MCF 10A (cell line): ENCODE measurements around the gene ZBTB45. TPM values are rescaled to one million over a fixed set of nuclear protein-coding genes. Genes with fewer than 3 reads are reported as not detected.
"Not testable (repeated sequence)": the region's sequence is repeated elsewhere in the genome, so short reads cannot be mapped to it uniquely, and the experiment has no call there.

Experiments
- BruUV-seq: library from RNA; stranded (reverse); fragments of 400-500 nt; replicated peaks from 2 replicates; lab custom pipeline; 2021; lab: Mats Ljungman, UMichigan
- CTCF ChIA-PET: fragments of 300-600 bp; sonication (Branson Sonifier 250); formaldehyde crosslinking; extraction: SDS; loops from one replicate; lab custom pipeline; 2021; ENCODE audit warnings: antibody characterized with exemption, inconsistent platforms; lab: Yijun Ruan, JAX
- POLR2A ChIA-PET: fragments of 300-600, 350-650 bp; sonication (Branson Sonifier 250); formaldehyde crosslinking; extraction: SDS; loops from one replicate; lab custom pipeline; 2020; ENCODE audit warnings: antibody characterized with exemption, inconsistent platforms; lab: Yijun Ruan, JAX
- DNase-seq: peaks from one replicate; pipeline ENCODE4 v3.0.0-alpha.2; 2018; ENCODE audit not compliant: unreplicated experiment
- H3K27ac Mint-ChIP-seq: one replicate; pipeline ENCODE4 v1.8.0; 2022; ENCODE audit warnings: mild to moderate bottlenecking, low read depth, mixed read lengths; ENCODE audit not compliant: unreplicated experiment
- H3K27me3 Mint-ChIP-seq: one replicate; pipeline ENCODE4 v1.8.0; 2022; ENCODE audit warnings: mixed read lengths; ENCODE audit not compliant: insufficient read depth, unreplicated experiment
- H3K36me3 Mint-ChIP-seq: one replicate; pipeline ENCODE4 v1.8.0; 2022; ENCODE audit warnings: mild to moderate bottlenecking, moderate library complexity, mixed read lengths; ENCODE audit not compliant: insufficient read depth, unreplicated experiment
- H3K4me1 Mint-ChIP-seq: one replicate; pipeline ENCODE4 v1.8.0; 2022; ENCODE audit warnings: mixed read lengths; ENCODE audit not compliant: insufficient read depth, unreplicated experiment
- H3K4me3 Mint-ChIP-seq: one replicate; pipeline ENCODE4 v1.8.0; 2022; ENCODE audit warnings: mild to moderate bottlenecking, moderate library complexity, mixed read lengths; ENCODE audit not compliant: unreplicated experiment
- H3K9me3 Mint-ChIP-seq: one replicate; pipeline ENCODE4 v1.8.0; 2022; ENCODE audit warnings: mixed read lengths; ENCODE audit not compliant: unreplicated experiment
- CTCF ChIP-seq: fragments of 200-600 bp; IDR thresholded peaks from one replicate; pipeline ENCODE4 v1.8.0; 2022; ENCODE audit warnings: antibody characterized with exemption, mild to moderate bottlenecking; ENCODE audit not compliant: unreplicated experiment
- intact Hi-C: fragments of 100-400 bp; cut with micrococcal nuclease; formaldehyde crosslinking; loops from 2 replicates; pipeline ENCODE4 v1.14.1; 2022
- total RNA-seq: library from RNA; stranded (reverse); gene quantifications from 2 replicates; pipeline ENCODE4 v1.2.3, GENCODE V29; 2022

Gene ZBTB45
- total RNA-seq, 1 experiment from 2014 or later = 12.8 TPM

- H3K4me1 Mint-ChIP-seq = peaks cover 17% of the 10 kb centered on the region
- peak overlapping the region; percentile 83 for H3K4me3 Mint-ChIP-seq
- no peak for TF ChIP-seq CTCF
- BruUV-seq = no TSS peak
- ChIA-PET POLR2A (no interaction called here), CTCF (no interaction called here)
- no peak for DNase-seq
- H3K9me3 Mint-ChIP-seq = peaks cover 16% of the 10 kb centered on the region
- H3K27me3 Mint-ChIP-seq = no peaks in the 10 kb centered on the region
- H3K27ac Mint-ChIP-seq = peak overlapping the region; percentile 57
- H3K36me3 Mint-ChIP-seq = peaks cover 9% of the 10 kb centered on the region
- intact Hi-C loops = no loop called here
These were observed 21.9 kb downstream of the ZBTB45 start for GRCh38 chr19:58497634-58498170.

GRCh38 chr19:58492265-58492664, 27.3 kb downstream of the ZBTB45 start:
- Mint-ChIP-seq H3K36me3 (peaks cover 9% of the 10 kb centered on the region), H3K4me3 (no peak overlapping the region), H3K27ac (no peak overlapping the region), H3K4me1 (no peaks in the 10 kb centered on the region), H3K27me3 (no peaks in the 10 kb centered on the region), H3K9me3 (no peaks in the 10 kb centered on the region)
- TF ChIP-seq CTCF = no peak
- ChIA-PET CTCF (no interaction called here), POLR2A (no interaction called here)
- BruUV-seq = no TSS peak
- intact Hi-C loops = no loop called here
- DNase-seq = no peak

- DNase-seq = no peak
- intact Hi-C loops = no loop called here
- Mint-ChIP-seq H3K9me3 (no peaks in the 10 kb centered on the region), H3K4me3 (no peak overlapping the region), H3K36me3 (peaks cover 9% of the 10 kb centered on the region), H3K27me3 (no peaks in the 10 kb centered on the region), H3K27ac (no peak overlapping the region), H3K4me1 (no peaks in the 10 kb centered on the region)
- CTCF ChIA-PET = no interaction called here
- no peak for TF ChIP-seq CTCF
- POLR2A ChIA-PET = no interaction called here
- BruUV-seq = no TSS peak
These were observed 28.2 kb downstream of the ZBTB45 start for GRCh38 chr19:58491393-58491792.

GRCh38 chr19:58484349-58484748, 35.3 kb downstream of the ZBTB45 start:
- H3K27me3 Mint-ChIP-seq, H3K27ac Mint-ChIP-seq, intact Hi-C loops, H3K4me1 Mint-ChIP-seq, BruUV-seq, H3K9me3 Mint-ChIP-seq, DNase-seq, H3K4me3 Mint-ChIP-seq: not testable (repeated sequence)
- peaks cover 20% of the 10 kb centered on the region for H3K36me3 Mint-ChIP-seq
- ChIA-PET CTCF (interaction anchor here (0.6 kb wide), 3 partner anchors 22 to 30 kb away, joined by 3 read pairs; no protein-coding TSS in a partner anchor), POLR2A (interaction anchor here (0.6 to 1.1 kb wide), 4 partner anchors 14 to 156 kb away, joined by 3 to 4 read pairs (median 3); partner anchors contain the start of gene ZBTB45)
